GM19025 (cell line): ENCODE measurements around the gene PSMD13.

Source experiments
- ATAC-seq: cut with Tn5 transposase; IDR thresholded peaks from one replicate; pipeline ENCODE4 v1.9.1; 2021; ENCODE audit warnings: mild to moderate bottlenecking, low read depth, moderate library complexity; ENCODE audit not compliant: unreplicated experiment

The PSMD13 gene

GRCh38 chr11:296171-297050 is 59.6 kb downstream of the PSMD13 start:
- no peak for ATAC-seq

GRCh38 chr11:297051-297585 is 60.3 kb downstream of the PSMD13 start:
- ATAC-seq: no peak

- no peak for ATAC-seq
Measured at GRCh38 chr11:297586-298405, 61.0 kb downstream of the PSMD13 start.

GRCh38 chr11:298406-299065 is 61.8 kb downstream of the PSMD13 start:
- no peak for ATAC-seq

- no peak for ATAC-seq
Measured at GRCh38 chr11:299081-299891, 62.5 kb downstream of the PSMD13 start, which contains the start of gene IFITM5. IFITM5 (minus strand) TSS chr11:299526; CDS start chr11:299490, 36 bp downstream.

GRCh38 chr11:299951-300735 is 63.4 kb downstream of the PSMD13 start:
- no peak for ATAC-seq
